Activated CD8-positive, alpha-beta T cell treated with anti-CD3 and anti-CD28 coated beads for 36 hours (primary cell): ENCODE data around the gene OLFML2A. TPM values are rescaled to one million over a fixed set of nuclear protein-coding genes. Genes with fewer than 3 reads are reported as not detected.

Experiments used
- ATAC-seq: fragments of 200-7000 bp; cut with Tn5 transposase; one replicate; pipeline ENCODE4 v1.10.0; 2021; ENCODE audit warnings: mild to moderate bottlenecking, moderate library complexity
- CTCF ChIA-PET: fragments of 350-600 bp; sonication (Branson Sonifier 250); formaldehyde crosslinking; loops from one replicate; lab custom pipeline; 2021; ENCODE audit warnings: antibody characterized with exemption; lab: Charles Lee
- POLR2A ChIA-PET: fragments of 350-600 bp; sonication (Branson Sonifier 250); formaldehyde crosslinking; loops from one replicate; lab custom pipeline; 2021; ENCODE audit warnings: antibody characterized with exemption; lab: Charles Lee
- DNase-seq: peaks from one replicate; pipeline ENCODE4 v3.0.0-alpha.2; 2020
- H3K27ac Mint-ChIP-seq: one replicate; pipeline ENCODE4 v1.8.0; 2021; ENCODE audit warnings: mild to moderate bottlenecking, mixed read lengths
- H3K27me3 Mint-ChIP-seq: one replicate; pipeline ENCODE4 v1.8.0; 2021; ENCODE audit warnings: mixed read lengths
- H3K36me3 Mint-ChIP-seq: one replicate; pipeline ENCODE4 v1.8.0; 2021; ENCODE audit warnings: low read depth, mixed read lengths
- H3K4me1 Mint-ChIP-seq: one replicate; pipeline ENCODE4 v1.8.0; 2021; ENCODE audit warnings: low read depth, mixed read lengths
- H3K4me3 Mint-ChIP-seq: one replicate; pipeline ENCODE4 v1.8.0; 2021; ENCODE audit warnings: mild to moderate bottlenecking, moderate library complexity, mixed read lengths
- H3K9me3 Mint-ChIP-seq: one replicate; pipeline ENCODE4 v1.8.0; 2021; ENCODE audit warnings: mixed read lengths
- CTCF ChIP-seq: fragments of 200-600 bp; IDR thresholded peaks from one replicate; pipeline ENCODE4 v1.8.0; 2022; ENCODE audit warnings: antibody characterized with exemption, mild to moderate bottlenecking
- intact Hi-C: fragments of 100-400 bp; cut with micrococcal nuclease; formaldehyde crosslinking; loops from one replicate; pipeline ENCODE4 v1.10.0; 2022
- total RNA-seq, 2 experiments: library from RNA; stranded (reverse); gene quantifications; one replicate each; pipeline ENCODE4 v1.2.3, GENCODE V29; 2021

OLFML2A gene
- total RNA-seq, 2 experiments from 2014 or later, result not detected

- no peaks in the 10 kb centered on the region for H3K9me3 Mint-ChIP-seq
- ChIA-PET CTCF (interaction anchor here (0.9 to 4.3 kb wide), 8 partner anchors 8 to 147 kb away, joined by 3 to 39 read pairs (median 4); partner anchors contain the start of genes NR6A1, OLFML2A and WDR38), POLR2A (no interaction called here)
- intact Hi-C loops, result no loop called here
- peaks cover 66% of the 10 kb centered on the region for H3K27me3 Mint-ChIP-seq
- H3K27ac Mint-ChIP-seq, result no peak overlapping the region
- ATAC-seq, result no peak
- no peak for TF ChIP-seq CTCF
- no peak overlapping the region for H3K4me3 Mint-ChIP-seq
- DNase-seq, result no peak
- peaks cover 9% of the 10 kb centered on the region for H3K4me1 Mint-ChIP-seq
- H3K36me3 Mint-ChIP-seq, result no peaks in the 10 kb centered on the region
Measured at GRCh38 chr9:124764774-124765438, 12.0 kb upstream of the OLFML2A start.

GRCh38 chr9:124765439-124765835, 11.5 kb upstream of the OLFML2A start:
- ChIA-PET CTCF (interaction anchor here (0.9 to 4.1 kb wide), 8 partner anchors 9 to 148 kb away, joined by 3 to 30 read pairs (median 4); partner anchors contain the start of genes OLFML2A and WDR38), POLR2A (no interaction called here)
- intact Hi-C loops, result no loop called here
- H3K4me3 Mint-ChIP-seq, result no peak overlapping the region
- peaks cover 11% of the 10 kb centered on the region for H3K4me1 Mint-ChIP-seq
- peaks cover 68% of the 10 kb centered on the region for H3K27me3 Mint-ChIP-seq
- DNase-seq (no peak), ATAC-seq (no peak)
- no peaks in the 10 kb centered on the region for H3K36me3 Mint-ChIP-seq
- H3K27ac Mint-ChIP-seq, result no peak overlapping the region
- TF ChIP-seq CTCF, result no peak
- no peaks in the 10 kb centered on the region for H3K9me3 Mint-ChIP-seq

- Mint-ChIP-seq H3K4me3 (no peak overlapping the region), H3K36me3 (no peaks in the 10 kb centered on the region), H3K9me3 (no peaks in the 10 kb centered on the region), H3K4me1 (peaks cover 11% of the 10 kb centered on the region), H3K27ac (no peak overlapping the region), H3K27me3 (peaks cover 60% of the 10 kb centered on the region)
- intact Hi-C loops, result no loop called here
- ChIA-PET CTCF (interaction anchor here (0.6 to 4.1 kb wide), 9 partner anchors 9 to 608 kb away, joined by 3 to 30 read pairs (median 3); partner anchors contain the start of gene WDR38), POLR2A (no interaction called here)
- no peak for TF ChIP-seq CTCF
- no peak for ATAC-seq
- DNase-seq, result no peak
Measured at GRCh38 chr9:124766326-124766725, 10.6 kb upstream of the OLFML2A start.

GRCh38 chr9:124766815-124767554, 9.9 kb upstream of the OLFML2A start:
- H3K27me3 Mint-ChIP-seq, result peaks cover 56% of the 10 kb centered on the region
- no peaks in the 10 kb centered on the region for H3K9me3 Mint-ChIP-seq
- POLR2A ChIA-PET, result no interaction called here
- no peak overlapping the region for H3K4me3 Mint-ChIP-seq
- peaks cover 14% of the 10 kb centered on the region for H3K4me1 Mint-ChIP-seq
- no peaks in the 10 kb centered on the region for H3K36me3 Mint-ChIP-seq
- CTCF ChIA-PET, result interaction anchor here (0.7 to 4.1 kb wide), 11 partner anchors 8 to 607 kb away, joined by 3 to 30 read pairs (median 3); partner anchors contain the start of gene WDR38
- no peak for DNase-seq
- peak; percentile 25 for TF ChIP-seq CTCF
- intact Hi-C loops, result no loop called here
- H3K27ac Mint-ChIP-seq, result no peak overlapping the region
- ATAC-seq, result no peak
